Measurements from ENCODE around the gene TMPRSS6. TPM values are rescaled to one million over a fixed set of nuclear protein-coding genes. Genes with fewer than 3 reads are reported as not detected.

Gene TMPRSS6
- total RNA-seq, 1 experiment from 2014 or later, result not detected

Other genes with a start within 250 kb of the TMPRSS6 start
- gene NCF4, start 248.7 kb downstream of the TMPRSS6 start, total RNA-seq (2014; rRNA removed; shearing (Covaris generic)), result not detected in 2 replicates
- gene CSF2RB, start 196.1 kb downstream of the TMPRSS6 start, total RNA-seq (2014; rRNA removed; shearing (Covaris generic)), result not detected in 2 replicates
- 5.4 and 5.7 TPM in 2 replicates for gene TST, start 90.3 kb downstream of the TMPRSS6 start, total RNA-seq (2014; rRNA removed; shearing (Covaris generic))
- gene MPST, start 90.0 kb downstream of the TMPRSS6 start, total RNA-seq (2014; rRNA removed; shearing (Covaris generic)), result 58.7 and 59.8 TPM in 2 replicates
- gene KCTD17, start 58.0 kb downstream of the TMPRSS6 start, total RNA-seq (2014; rRNA removed; shearing (Covaris generic)), result 12.5 and 14.1 TPM in 2 replicates
- gene IL2RB, start 40.2 kb upstream of the TMPRSS6 start, total RNA-seq (2014; rRNA removed; shearing (Covaris generic)), result 0.13 and 0.26 TPM in 2 replicates
- 0.08 TPM in 1 of 2 replicates, not detected in the other for gene C1QTNF6, start 78.5 kb upstream of the TMPRSS6 start, total RNA-seq (2014; rRNA removed; shearing (Covaris generic))
- not detected in 2 replicates for gene SSTR3, start 102.8 kb upstream of the TMPRSS6 start, total RNA-seq (2014; rRNA removed; shearing (Covaris generic))
- gene RAC2, start 134.6 kb upstream of the TMPRSS6 start, total RNA-seq (2014; rRNA removed; shearing (Covaris generic)), result not detected in 2 replicates
- gene CYTH4, start 172.8 kb upstream of the TMPRSS6 start, total RNA-seq (2014; rRNA removed; shearing (Covaris generic)), result not detected in 2 replicates

Data from SJCRH30 (cell line).